Kidney glomerular epithelial cell (primary cell): Measurements from ENCODE around the gene AIFM2.
"Not testable (repeated sequence)": the region's sequence is repeated elsewhere in the genome, so short reads cannot be mapped to it uniquely, and the experiment has no call there.

ENCODE experiments used
- DNase-seq: peaks from one replicate; lab custom pipeline; 2025; lab: John Stamatoyannopoulos, UW

The AIFM2 gene

DNA sequence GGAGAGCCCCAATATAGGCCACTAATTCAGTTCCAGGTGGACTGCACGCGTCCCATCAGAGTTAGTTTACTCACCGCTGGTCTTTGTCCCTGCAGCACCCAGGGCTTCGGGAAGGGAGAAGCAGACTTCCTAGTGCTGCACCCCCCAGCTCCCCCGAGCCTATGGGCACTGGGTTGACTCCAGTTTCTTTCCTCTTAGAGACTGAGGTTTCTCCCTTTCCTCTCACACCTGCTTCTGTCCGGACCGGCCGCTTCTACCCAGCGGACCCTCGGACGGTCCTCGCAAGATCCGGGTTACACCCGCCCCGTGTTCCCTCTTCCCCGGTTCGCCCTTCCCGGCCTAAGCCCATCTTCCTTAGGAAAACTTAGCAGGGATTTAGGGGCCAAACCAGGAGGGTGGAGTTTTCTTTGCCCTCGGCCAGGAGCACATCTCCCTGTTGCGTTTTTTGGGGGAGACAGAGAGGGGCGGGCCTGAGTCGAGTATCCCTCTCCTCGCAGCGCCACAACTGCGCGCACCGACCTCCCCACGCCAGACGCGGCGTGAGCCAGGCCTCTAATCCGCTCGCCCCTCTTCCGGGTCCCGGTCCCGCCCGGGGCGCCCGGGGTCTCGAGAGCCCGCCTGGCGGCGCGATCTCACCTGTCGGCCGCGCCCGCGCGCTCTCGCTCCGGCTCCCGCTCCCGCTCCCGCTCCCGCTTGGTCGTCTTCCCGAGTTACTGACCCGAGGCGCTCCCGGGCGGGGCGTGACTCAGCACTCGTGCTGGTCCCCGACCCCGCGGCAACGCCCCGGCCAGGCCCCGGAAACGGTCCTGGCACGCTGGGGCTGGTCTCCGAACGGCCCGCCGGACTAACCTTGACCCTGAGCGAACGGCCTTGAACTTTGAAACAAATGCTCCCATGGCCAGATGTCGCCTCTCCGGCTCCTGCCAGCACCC, at the start of gene AIFM2:
Gene AIFM2, minus strand, starts transcription at position 728 of the 932 bp plus-strand sequence. CDS start 8,741 bp downstream, outside the sequence.
- peak; percentile 49 for DNase-seq

DNA sequence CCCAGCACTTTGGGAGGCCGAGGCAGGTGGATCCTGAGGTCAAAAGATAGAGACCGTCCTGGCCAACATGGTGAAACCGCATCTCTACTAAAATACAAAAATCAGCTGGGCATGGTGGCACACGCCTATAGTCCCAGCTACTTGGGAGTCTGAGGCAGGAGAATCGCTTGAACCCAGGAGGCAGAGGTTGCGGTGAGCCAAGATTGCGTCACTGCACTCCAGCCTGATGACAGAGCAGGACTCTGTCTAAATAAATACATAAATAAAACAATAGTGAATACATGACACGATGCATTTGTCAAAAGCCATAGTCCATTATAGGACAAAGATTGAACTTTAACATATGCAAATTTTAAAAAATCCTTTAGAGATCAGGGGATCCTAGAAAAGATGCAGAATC, 46.6 kb upstream of the AIFM2 start:
- DNase-seq, result not testable (repeated sequence)

- no peak for DNase-seq
These were observed 45.6 kb upstream of the AIFM2 start for GRCh38 chr10:70178139-70178725.

- DNase-seq, result no peak
These were observed 43.8 kb upstream of the AIFM2 start for GRCh38 chr10:70176441-70176840.

GRCh38 chr10:70175516-70175915, 42.9 kb upstream of the AIFM2 start:
- no peak for DNase-seq

DNA sequence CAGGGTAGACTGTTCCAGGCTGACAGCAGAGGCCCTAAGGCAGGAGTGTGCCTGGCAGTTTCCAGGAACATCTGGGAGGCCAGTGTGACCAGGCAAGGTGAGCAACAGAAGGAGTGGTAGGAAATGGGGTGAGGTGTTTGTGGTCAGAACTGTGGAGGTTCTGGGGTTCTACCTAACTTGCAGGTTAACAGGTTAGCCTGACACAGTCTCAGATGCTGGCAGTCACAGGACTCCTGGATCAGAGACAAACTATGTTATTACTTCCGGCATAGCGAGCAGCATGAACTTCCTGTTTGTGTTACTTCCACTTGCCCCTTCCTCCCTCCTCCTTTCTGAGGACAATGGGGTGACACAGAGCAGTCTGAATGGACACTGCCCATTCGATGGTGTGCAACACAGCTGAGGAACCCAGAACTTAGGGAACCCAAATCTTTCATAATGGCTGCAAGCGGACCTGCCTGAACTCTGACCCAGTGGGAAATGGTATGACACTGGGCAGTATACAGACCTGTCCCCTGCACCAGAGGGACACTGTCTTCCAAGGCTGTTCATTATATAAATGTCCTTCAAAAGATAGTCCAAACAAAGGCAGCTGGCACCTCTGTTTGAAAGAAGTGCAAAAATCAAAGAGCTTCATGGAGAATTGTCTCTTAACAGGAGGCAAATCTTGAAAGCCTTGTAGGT, 41.6 kb upstream of the AIFM2 start:
- no peak for DNase-seq

DNA sequence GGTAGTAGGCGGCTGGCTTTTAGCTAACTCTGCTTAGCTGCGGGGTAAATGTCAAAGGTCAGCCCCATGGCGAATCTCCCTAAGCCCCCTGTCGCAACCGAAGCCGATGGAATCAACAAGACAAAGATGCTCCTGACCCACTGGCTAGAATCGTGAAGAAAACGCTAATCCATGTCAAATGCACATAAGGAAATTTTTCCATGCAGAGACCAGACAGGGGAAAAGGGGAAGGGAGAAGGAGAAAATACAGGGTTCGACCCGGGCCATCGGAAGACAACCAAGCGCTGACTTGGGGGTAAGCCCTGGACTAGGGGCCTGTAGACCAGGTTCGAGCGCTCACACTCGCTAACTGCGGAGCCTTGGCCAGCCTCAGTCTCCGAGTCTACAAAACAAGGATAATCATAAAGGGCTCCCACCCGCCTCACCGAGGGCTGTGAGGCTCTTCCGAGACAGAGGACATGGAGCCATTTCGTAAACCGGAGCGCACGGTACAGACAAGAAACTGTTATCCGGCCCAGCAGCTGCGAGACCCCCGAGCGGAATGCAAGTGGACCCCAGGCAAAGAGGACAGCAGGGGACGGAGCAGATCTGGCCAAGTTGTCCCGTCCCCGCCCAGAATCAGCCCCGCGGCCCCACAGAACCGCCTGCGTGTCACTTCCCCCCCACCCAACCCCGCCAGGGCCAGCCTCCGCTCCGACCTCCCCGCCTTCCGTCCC, 37.2 kb upstream of the AIFM2 start:
- no peak for DNase-seq

DNA sequence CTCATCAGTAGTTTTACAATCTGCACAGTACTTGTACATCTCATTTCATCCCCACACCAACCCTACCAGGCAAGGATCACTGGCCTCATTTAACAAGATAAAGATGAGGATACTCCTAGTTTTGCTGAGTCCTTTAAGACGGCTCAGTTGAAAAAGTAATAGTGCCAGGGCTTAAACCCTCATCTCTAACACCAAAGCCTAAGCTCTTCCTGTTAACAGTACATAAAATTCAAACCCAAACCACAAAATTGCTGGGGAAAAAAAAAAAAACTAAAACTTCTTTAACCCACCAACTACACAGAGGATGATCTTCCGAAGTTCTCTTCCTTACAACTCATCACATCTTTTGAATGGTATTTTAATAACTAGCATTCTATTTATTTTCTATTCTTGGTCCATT, 36.4 kb upstream of the AIFM2 start:
- no peak for DNase-seq

DNA sequence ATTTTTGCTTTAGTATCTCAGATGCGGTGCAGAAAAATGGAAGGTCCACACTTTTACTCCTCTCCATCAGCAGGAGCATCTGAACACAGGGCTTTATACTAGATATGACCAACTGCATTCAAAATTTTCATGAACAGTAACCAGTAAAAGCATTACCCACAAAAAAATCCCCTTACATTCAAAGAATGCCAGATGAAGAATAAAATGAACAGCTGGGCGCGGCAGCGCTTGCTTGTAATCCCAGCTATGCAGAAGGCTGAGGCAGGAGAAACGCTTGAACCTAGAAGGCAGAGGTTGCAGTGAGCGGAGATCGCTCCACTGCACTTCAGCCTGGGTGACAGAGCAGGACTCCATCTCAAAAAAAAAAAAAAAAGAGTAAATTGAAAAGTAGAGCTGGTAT, 34.6 kb upstream of the AIFM2 start:
- no peak for DNase-seq

GRCh38 chr10:70166394-70166793, 33.8 kb upstream of the AIFM2 start:
- DNase-seq, result no peak

GRCh38 chr10:70164163-70164562, 31.5 kb upstream of the AIFM2 start:
- no peak for DNase-seq

DNA sequence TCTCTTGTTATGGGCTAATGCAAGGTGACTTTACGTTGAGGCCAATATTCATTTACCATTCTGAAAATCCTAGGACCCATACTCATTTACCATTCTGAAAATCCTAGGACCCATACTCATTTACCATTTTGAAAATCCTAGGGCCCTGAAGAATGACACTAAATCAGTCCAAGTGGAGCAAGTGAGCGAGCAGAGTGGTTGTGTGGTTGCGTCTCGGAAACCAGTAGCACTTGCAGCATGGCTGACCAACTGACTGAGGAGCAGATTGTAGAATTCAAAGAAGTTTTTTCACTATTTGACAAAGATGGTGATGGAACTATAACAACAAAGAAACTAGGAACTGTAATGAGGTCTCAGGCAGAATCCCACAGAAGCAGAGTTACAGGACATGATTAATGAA, 30.8 kb upstream of the AIFM2 start:
- DNase-seq, result no peak

GRCh38 chr10:70162892-70163201, 30.2 kb upstream of the AIFM2 start:
- DNase-seq, result no peak

DNA sequence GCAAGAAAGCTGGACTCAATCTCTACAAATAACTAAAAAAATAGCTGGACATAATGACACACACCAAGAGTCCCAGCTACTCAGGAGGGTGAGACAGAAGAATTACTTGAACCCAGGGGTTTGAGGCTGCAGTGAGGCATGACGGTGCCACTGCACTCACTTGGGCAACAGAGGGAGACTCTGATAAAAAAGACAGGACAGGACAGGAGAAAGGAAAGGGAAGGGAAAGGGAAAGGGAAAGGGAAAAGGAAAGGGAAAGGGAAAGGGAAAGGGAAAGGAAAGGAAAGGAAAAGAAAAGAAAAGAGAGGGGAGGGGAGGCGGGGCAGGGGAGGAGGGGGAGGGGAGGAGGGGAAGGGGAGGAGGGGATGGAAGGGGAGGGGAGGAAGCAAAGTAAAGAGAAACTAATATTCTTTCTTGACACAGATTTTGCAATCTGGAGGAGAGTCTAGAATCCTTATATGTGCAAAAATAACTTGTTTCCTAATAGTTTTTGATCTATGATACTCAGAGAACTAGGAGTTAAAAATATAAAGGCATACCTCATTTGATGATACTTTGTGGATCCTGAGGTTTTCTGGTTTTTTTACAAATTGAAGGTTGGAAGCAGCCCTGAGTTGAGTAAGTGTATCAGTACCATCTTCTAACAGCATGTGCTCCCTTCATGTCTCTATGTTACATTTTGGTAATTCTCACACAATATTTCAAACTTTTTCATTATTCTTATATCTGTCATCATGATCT, 29.7 kb upstream of the AIFM2 start:
- no peak for DNase-seq

- no peak for DNase-seq
These were observed 28.2 kb upstream of the AIFM2 start for GRCh38 chr10:70160798-70161197.

- not testable (repeated sequence) for DNase-seq
These were observed 26.7 kb upstream of the AIFM2 start for GRCh38 chr10:70159366-70159765.

- DNase-seq, result no peak
These were observed 25.5 kb upstream of the AIFM2 start for GRCh38 chr10:70158113-70158512.

GRCh38 chr10:70155255-70155838, 22.7 kb upstream of the AIFM2 start:
- no peak for DNase-seq

- no peak for DNase-seq
These were observed 15.9 kb upstream of the AIFM2 start for GRCh38 chr10:70148516-70148915.

- no peak for DNase-seq
These were observed 14.6 kb upstream of the AIFM2 start for GRCh38 chr10:70147259-70147625.

GRCh38 chr10:70146489-70147258, 14.0 kb upstream of the AIFM2 start, which contains the start of gene TYSND1:
TSS of gene TYSND1 (minus strand) at chr10:70146700. CDS start at chr10:70146586, 114 bp downstream.
- peak; percentile 98 for DNase-seq
